Erythroblast (primary cell): ENCODE measurements around the gene CIAO1.

Experiments
- GATA1 ChIP-seq: IDR thresholded peaks from 2 replicates; pipeline ENCODE4 v1.6.1; 2011; ENCODE audit warnings: low read depth, mild to moderate bottlenecking, control low read depth, low read length, moderate library complexity
- POLR2A ChIP-seq: IDR thresholded peaks from 2 replicates; pipeline ENCODE4 v1.6.1; 2011; ENCODE audit warnings: mild to moderate bottlenecking, low read length

- TF ChIP-seq POLR2A = no peak
- TF ChIP-seq GATA1 = no peak
These were observed 24.0 kb upstream of the CIAO1 start for GRCh38 chr2:96241900-96242611.
